Fibroblast of skin of back (primary cell): ENCODE data around the gene MKNK1.
A peak's percentile ranks its signal among the peaks of the same experiment; 100 is the strongest.

Source experiments
- DNase-seq: peaks from one replicate; pipeline ENCODE4 v3.0.0-alpha.2; 2013

Gene MKNK1

GRCh38 chr1:46558141-46558963, 45.7 kb downstream of the MKNK1 start:
- DNase-seq: no peak

GRCh38 chr1:46557403-46557802, 46.7 kb downstream of the MKNK1 start:
- DNase-seq: no peak

GRCh38 chr1:46556822-46557221, 47.2 kb downstream of the MKNK1 start:
- peak; percentile 37 for DNase-seq

GRCh38 chr1:46555826-46556619, 48.0 kb downstream of the MKNK1 start:
- no peak for DNase-seq

- no peak for DNase-seq
These were observed 49.3 kb downstream of the MKNK1 start for GRCh38 chr1:46554597-46555381.

GRCh38 chr1:46554236-46554596, 49.9 kb downstream of the MKNK1 start:
- no peak for DNase-seq

DNA sequence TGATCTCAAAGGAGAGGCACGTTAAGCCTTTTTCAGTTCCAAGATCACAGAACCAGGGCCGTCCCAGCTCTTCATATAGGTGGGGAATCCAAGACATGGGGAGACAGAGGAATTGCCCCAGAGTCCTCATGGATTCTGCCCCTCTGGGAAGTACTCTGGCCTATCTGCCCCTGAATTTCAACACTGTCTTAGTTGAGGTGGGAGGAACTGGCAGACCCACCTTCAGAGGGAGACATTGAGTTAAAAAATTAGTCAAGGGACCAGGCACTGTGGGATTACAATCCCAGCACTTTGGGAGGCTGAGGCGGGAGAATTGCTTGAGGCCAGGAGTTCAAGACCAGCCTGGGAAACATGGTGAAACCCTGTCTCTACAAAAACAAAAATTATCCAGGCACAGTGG, 50.6 kb downstream of the MKNK1 start:
- no peak for DNase-seq

DNA sequence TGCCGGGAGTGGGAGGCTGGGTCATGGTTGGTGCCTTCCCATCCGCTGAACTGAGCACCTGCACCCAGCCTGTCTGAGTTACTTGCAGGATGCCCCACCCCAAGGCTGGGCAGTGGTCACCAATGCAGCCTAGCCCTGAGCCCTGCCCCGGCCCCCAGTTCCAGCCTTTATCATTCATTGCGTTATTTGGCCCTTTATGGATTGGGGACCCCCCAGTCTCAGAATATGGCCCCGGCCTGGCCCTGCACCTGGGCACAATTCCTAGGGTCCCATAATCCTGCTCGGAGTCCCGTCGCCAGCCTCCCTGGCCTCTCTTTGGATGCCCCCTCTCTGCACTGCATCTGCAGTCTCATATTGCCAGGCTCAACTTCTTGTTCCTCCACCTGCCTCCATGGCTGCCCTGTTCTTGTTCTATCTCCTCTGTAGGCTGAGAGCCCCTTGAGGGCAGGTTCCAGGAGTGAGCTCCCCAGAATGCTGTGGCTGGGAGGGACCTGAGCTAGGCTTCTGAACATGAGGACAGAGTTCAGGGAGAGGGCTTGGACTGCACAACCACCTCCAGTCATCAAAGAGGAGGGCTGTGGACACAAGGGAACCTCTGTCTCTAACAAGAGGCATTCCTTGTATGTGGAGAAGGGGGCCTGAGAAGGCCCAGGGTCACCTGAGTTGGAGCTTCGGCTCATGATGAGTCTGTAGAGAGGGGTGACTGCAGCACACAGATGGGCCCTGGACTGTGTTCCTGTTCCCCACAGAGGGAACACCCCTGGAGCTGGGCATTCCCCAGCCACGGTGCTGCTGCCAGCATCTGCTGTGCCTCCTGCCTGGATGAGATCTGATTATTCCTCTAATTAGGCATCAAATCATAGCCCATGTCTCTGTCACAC, 51.5 kb downstream of the MKNK1 start:
- DNase-seq: no peak

GRCh38 chr1:46551597-46552095, 52.4 kb downstream of the MKNK1 start, which contains the start of gene KNCN:
Gene KNCN, minus strand, starts transcription at chr1:46551647. Its CDS starts 432 bp downstream, at chr1:46551215.
- no peak for DNase-seq

DNA sequence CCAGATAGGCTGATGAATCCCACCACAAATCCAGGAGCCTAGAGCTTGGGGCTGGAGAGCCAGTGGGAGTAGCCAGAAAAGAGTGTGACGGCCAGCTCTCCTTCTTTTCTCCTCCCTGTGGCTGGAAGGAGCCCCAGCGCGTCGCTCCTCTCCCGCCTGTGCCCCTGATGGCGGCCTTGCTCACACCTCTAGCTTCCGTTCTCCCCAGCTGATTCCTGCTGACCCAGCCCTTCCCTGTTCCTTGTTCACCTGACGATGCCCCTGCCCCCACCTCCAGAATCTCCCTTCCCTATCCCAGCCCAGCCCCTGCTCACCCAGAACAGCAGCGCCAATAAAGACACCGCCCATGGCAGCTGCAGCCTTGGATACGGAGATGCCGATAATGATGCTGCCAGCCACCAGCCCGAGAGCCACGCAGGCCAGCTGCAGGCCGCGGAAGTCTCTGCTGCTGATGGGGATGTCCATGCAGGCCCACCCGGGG, 53.3 kb downstream of the MKNK1 start:
- no peak for DNase-seq

DNA sequence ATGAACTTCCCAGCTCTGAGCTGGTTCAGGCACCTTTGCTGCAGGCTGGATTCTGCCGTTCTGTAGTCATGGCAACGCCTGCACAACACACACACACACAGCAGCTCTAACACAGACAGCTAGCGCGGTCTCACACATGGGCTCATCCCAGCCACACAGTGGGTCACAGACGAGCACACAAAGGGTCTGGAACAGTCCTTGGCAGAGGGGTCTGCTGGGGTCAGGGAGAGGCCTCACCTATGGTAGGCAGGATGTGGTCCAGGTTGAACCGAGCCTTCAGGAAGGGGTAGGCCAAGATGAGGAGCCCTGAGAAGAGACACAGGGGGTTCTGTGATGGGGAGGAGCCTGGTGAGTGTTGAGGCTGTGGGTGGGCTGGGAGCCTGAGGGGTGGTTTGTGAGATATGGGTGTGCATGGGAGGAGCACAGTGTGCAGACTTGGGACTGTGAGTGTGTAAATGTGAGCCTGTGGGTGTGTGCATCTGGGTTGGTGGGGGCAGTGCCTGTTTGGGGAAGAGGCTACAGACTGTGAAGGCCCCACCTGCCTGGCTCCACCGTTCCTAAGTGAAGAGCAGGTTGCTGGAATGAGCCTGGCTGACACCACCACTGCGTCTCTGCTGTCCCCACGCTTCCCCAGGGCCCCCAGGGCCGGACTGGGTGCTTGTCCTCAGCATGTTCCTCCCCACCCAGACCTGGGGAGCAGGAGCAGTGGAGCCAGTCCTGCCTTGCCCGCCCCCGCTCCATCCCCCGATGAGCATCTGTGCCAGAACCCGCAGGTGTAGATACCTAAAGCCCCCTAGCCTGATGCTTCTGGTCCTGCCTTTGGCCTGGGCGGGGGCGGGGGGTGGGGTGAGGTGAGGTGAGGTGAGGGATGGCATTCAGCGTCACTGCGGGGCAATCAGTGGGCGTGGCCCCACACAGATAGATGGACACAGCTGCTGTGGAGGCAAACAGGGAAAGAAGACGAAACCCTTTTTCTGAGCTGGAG, 54.1 kb downstream of the MKNK1 start:
- peak; percentile 32 for DNase-seq

- DNase-seq: peak; percentile 53
These were observed 56.3 kb downstream of the MKNK1 start for GRCh38 chr1:46547481-46548383.

- DNase-seq: no peak
These were observed 57.9 kb downstream of the MKNK1 start for GRCh38 chr1:46546210-46546609.

- no peak for DNase-seq
These were observed 58.3 kb downstream of the MKNK1 start for GRCh38 chr1:46545784-46546183.

GRCh38 chr1:46544561-46545240, 59.4 kb downstream of the MKNK1 start:
- no peak for DNase-seq

DNA sequence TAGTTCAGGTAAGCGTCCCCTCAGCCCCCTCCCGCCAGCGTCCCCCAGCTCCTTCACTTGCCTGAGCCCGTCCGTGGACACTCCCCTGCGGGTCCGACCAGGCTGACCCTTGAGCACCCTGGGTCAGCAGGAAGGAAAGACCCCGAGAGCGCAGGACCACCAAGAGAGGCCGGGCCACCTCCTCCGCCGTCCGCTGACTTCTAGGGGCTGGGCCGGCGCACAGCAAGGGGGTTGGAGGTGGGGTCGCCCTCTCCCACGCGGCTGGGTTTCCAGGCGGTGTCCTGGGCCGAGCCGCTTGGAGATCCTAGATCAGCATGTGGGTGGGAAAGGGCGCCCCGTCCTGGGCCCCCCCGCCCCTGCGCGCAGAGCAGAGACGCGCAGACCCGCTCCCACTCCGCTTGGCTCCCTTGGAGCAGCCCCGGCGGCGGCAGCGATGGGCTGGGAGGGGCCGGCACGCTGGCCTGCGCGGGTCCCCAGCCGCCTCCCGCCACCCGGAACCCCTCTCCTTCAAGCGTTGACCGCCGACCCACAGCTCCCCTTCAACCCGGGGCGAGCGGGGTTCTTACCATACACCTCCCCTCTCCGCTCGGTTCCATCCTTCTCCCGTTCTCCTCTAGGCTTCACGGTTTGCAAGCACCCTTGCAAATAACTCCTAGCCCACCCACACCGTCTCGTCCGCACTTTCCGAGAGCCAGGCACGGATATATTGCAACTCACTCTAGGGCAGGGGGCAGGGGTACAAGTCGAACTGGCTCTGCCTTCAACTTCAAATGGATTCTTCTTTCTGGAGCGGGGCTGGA, 60.1 kb downstream of the MKNK1 start:
- no peak for DNase-seq

DNA sequence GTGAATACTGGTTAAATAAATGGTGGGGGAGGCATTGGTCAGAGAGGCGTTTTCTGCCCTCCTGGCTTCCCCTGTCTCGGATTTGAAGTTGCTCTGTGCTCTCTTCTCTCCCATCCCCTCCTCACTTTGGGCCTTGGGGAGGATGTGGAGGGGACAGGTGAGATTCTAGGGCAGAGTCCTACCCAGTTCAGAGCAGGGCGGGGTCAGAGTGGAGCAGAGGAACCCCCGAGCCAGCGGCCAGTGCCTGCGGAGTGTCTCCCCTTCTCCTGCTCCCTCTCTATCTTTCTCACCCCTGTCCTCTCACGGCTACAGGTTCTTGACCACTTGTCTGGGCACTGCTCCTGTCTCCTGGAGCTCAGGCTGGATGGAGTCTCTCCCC, 60.7 kb downstream of the MKNK1 start:
- DNase-seq: no peak

GRCh38 chr1:46539972-46540371, 64.1 kb downstream of the MKNK1 start:
- DNase-seq: peak; percentile 58
